Measurements from ENCODE around the gene KDM8.

The KDM8 gene

DNA sequence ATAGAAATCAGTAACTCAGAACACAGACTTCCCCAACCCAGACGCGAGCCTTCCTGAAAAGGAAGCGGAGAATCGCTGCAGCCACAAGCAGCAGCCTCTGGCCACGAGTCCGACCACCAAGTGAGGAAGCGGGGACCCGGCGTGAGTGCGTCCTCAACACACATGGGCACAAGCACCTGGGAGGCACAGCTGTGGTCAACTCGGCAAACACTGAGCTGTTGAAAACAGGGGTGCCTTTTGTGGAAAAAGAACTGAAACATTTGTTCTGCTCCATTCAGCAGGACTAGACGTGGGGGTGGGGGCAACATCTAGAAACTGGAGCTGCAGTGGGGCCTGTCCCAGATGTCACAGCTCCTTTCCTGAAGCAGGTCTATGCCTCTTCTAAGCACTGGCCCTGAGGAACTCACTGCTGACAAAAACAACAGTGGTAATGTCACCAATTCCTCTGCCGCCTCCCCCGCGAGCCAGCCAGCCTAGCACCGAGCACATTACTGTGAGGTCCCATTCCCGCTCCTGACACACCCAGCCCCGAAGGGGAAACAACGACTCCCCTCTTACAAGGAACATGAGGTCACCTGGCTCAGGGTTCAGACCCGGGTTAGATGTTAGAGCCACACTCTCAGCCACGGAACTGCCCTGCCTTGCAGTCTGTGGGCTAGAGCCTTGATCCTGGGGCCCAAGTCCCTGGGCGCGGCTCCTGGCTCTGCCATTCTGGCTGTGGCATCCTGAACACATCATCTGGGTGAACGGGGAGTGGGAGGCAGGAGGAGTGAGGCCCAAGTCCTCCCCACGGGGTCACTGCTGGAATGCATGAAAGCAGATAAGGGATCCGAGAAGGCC lies 29.0 kb downstream of the KDM8 start:
- no peak overlapping the region for H3K4me3 ChIP-seq (ENCODE audit: low read depth, low read length)
- TF ChIP-seq CTCF (IDR thresholded peaks at IDR 0.05; ENCODE audit: low read depth, low read length): no peak

GRCh38 chr16:27232901-27233625 lies 29.7 kb downstream of the KDM8 start:
- H3K4me3 ChIP-seq (ENCODE audit: low read depth, low read length): no peak overlapping the region
- TF ChIP-seq CTCF (IDR thresholded peaks at IDR 0.05; ENCODE audit: low read depth, low read length): no peak

GRCh38 chr16:27233731-27234130 lies 30.4 kb downstream of the KDM8 start:
- H3K4me3 ChIP-seq (ENCODE audit: low read depth, low read length): no peak overlapping the region
- TF ChIP-seq CTCF (IDR thresholded peaks at IDR 0.05; ENCODE audit: low read depth, low read length): no peak

GRCh38 chr16:27234171-27234570 lies 30.8 kb downstream of the KDM8 start:
- TF ChIP-seq CTCF (IDR thresholded peaks at IDR 0.05; ENCODE audit: low read depth, low read length): no peak
- H3K4me3 ChIP-seq (ENCODE audit: low read depth, low read length): no peak overlapping the region

- no peak overlapping the region for H3K4me3 ChIP-seq (ENCODE audit: low read depth, low read length)
- no peak for TF ChIP-seq CTCF (IDR thresholded peaks at IDR 0.05; ENCODE audit: low read depth, low read length)
Measured at GRCh38 chr16:27234603-27235002, 31.3 kb downstream of the KDM8 start.

GRCh38 chr16:27235055-27235937 lies 32.0 kb downstream of the KDM8 start:
- TF ChIP-seq CTCF (IDR thresholded peaks at IDR 0.05; ENCODE audit: low read depth, low read length): peak; percentile 82
- H3K4me3 ChIP-seq (ENCODE audit: low read depth, low read length): no peak overlapping the region

Data from WI38 (cell line).